Frontal cortex (tissue), 4 donors: ENCODE results near the gene FRMD3. TPM values are rescaled to one million over a fixed set of nuclear protein-coding genes. Genes with fewer than 3 reads are reported as not detected.
A peak's percentile ranks its signal among the peaks of the same experiment; 100 is the strongest.

Experiments used
- DNase-seq, 2 donors: peaks; one replicate each; pipeline ENCODE4 v3.0.0; 2012; ENCODE audit warnings: low spot score in 2 of 2
- FAIRE-seq: peaks from 2 replicates; lab custom pipeline; 2012; peaks lifted over from hg19 to GRCh38; lab: Jason Lieb, UNC
- total RNA-seq: library from RNA; depleted of rRNA; stranded (reverse); fragments of >200 nt; gene quantifications from one replicate; pipeline ENCODE4 v1.2.3, GENCODE V29; 2014
- donor health status: control.
- donor health status: control.
- donor health status: control.

Gene FRMD3
- total RNA-seq, 1 donor from 2014 or later = 43.6 TPM

- FAIRE-seq (no peak), DNase-seq (no peak)
Observed at GRCh38 chr9:83445703-83446265, 92.4 kb downstream of the FRMD3 start.

- DNase-seq (no peak), FAIRE-seq (no peak)
Observed at GRCh38 chr9:83444110-83444509, 94.1 kb downstream of the FRMD3 start.

- DNase-seq (no peak), FAIRE-seq (no peak)
Observed at GRCh38 chr9:83441390-83441789, 96.8 kb downstream of the FRMD3 start.

GRCh38 chr9:83440641-83441040 lies 97.6 kb downstream of the FRMD3 start:
- DNase-seq (no peak), FAIRE-seq (no peak)

DNA sequence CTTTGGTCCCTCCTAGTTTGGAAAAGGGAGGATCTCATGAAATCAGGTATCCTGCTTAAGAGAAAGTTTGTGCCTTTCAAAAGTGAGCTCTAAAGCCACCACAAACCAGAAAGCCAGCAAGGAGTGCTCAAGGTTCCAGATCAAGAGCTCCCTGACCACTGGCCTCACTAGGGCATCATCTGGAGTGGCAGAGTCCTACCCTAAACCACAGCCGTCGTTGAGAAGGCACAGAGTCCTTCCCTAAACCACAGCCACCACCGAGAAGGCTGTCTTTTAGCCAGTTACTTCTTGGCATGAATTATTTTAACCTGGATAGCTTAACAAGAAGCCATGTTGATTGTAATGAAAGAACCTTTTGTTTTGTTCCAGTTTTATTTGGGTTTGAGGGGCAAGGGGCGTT lies 102.9 kb downstream of the FRMD3 start:
- no peak for DNase-seq
- FAIRE-seq = no peak

GRCh38 chr9:83434254-83434653 lies 103.9 kb downstream of the FRMD3 start:
- DNase-seq (no peak), FAIRE-seq (no peak)

- FAIRE-seq (no peak), DNase-seq (no peak)
Observed at GRCh38 chr9:83433846-83434245, 104.4 kb downstream of the FRMD3 start.

DNA sequence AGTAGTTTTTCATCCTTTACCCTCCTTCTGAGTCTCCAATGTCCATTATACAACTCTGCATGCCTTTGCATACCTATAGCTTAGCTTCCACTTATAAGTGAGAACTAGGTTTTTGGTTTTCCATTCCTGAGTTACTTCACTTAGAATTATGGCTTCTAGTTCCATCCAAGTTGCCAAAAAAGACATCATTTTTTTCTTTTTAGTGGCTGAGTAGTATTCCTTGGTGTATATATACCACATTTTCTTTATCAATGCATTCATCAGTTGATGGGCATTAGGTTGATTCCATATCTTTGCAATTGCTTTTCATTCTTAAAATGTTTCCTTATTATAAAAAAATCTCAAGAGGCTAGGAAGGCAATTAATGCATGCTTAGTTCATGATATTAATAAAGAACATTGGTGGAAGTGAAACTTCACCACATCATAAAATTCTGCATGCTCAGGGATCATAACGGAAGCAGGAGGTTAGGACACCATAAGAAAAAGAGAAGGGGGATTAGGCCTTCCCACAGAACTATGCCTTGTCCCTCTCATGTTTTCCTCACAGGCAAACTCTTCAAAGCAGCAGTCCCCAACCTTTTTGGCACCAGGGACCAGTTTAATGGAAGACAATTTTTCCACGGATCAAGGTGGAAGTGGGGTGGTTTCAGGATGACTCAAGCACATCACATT lies 105.2 kb downstream of the FRMD3 start:
- DNase-seq (no peak), FAIRE-seq (no peak)

GRCh38 chr9:83432104-83432627 lies 106.0 kb downstream of the FRMD3 start:
- no peak for FAIRE-seq

DNA sequence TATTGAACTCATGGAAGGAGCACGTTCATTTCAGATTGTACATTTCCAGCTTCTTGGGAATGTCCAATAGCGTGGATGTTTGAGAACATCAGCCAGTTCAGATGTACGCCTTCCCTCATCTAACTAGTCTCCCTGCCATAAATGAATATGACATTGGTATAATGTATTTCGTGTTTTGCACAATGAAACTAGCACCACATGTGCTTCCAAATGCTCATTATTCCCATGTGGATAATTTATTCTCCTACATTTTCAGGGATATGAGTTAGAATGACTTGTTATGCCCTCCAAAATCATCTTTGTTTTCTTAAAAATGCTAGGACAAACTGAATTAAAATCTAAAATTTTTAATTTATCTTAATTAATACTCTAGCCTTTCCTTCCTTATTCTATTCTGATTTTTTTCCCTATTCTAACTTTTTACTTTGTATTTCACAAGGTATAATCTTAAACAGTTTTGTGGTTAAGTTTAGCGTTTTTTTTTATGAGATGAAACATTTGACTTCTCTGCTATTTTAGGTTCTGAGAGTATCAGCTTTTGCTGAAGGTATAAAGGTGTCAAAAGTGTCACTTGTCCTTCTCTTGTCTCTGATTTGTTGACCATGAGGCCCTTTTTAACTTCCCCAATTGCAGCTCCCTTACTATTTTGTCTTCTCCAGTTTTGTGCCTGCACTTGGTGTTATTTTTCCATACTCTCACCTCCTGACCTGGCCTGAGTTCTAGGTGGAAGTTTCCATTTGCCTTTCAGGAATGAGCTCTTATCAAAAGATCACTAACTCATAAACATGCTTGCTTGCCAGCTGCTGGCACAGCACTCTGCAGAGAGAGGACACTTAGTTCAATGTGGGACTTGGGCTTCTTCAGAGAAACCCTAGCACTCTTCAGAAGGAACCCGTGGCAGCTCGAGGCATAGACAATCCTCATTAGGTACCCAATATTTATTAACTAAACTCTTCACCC lies 106.8 kb downstream of the FRMD3 start:
- FAIRE-seq = no peak
- no peak for DNase-seq

More at GRCh38 chr9:83432104-83432627, 106.0 kb downstream of the FRMD3 start:
- peak; percentile 11 to 20 for DNase-seq

DNA sequence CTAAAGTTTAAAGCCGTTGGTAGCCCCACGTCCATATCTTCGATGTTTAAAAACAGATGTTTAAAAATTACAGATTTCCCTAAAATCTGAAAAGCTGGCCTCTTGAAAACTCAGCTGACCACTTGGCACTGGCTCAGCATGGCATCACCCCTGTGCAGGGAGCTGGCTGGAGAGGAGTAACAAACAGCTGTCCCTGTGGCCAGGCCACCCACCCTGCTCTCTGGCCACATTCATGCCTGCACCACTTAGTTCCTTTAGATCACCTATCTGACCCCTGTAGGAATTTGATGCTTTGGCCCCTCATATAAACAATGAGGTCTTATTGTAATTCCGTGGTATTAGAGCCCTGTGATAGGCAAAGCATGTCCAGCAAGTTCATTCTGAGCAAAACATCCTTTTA lies 107.5 kb downstream of the FRMD3 start:
- FAIRE-seq = no peak
- DNase-seq = no peak

DNA sequence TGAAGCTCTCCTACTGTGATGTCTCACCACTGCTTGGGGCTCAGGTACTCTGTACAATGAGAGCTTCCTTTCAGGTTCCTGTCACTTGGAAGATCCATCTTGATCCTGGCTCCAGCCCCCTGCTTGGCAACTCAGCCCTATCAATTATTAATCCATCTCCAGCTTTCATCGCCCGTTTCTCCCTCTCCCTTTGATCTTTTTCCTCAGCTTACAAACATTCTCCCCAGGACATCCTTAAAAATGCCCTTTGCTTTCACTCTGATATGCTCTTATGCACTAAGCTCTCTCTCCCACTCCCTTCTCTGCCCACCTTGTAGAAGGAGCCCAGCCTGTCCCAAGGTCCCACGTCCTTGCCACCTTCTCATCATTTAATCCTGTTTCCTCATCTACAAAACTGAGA lies 109.0 kb downstream of the FRMD3 start:
- DNase-seq = no peak
- FAIRE-seq = no peak

DNA sequence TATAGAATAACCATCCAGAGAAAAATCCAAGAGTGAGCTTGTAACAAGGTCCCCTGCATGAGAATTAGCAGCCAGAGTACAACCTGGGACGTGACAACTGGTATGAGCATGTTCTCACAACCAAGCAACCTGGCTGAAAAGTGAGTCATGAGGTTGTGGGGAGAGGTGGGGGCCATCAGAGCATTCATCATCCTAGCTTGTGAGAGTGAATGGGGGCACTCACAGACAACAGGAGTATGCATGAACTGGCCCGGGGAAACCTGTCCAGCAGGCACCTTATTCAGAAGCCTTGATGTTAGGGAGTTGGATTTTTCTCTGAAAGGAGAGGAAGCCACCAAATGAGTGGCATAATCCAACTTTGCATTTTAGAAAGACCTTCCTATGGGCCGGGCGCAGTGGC lies 113.0 kb downstream of the FRMD3 start:
- DNase-seq (no peak), FAIRE-seq (no peak)

DNA sequence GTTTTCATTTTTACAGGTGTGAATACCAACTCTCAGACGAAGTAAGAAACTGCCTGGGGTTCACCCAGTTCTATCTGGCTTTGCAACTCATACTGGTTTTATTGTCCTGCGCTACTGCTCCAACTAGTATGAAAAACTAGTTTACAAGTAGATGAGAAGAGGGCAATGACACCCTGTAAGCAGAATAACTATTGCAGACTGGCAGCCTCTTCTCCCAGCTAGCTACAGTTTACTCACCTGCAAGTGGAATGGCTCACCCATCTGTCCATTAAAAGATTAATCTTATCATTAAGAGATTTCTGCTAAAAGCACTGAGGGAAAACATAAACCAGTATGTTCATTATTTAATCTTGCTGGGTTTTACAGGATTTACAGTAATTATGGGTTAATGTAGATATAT lies 113.4 kb downstream of the FRMD3 start:
- DNase-seq (no peak), FAIRE-seq (no peak)

DNA sequence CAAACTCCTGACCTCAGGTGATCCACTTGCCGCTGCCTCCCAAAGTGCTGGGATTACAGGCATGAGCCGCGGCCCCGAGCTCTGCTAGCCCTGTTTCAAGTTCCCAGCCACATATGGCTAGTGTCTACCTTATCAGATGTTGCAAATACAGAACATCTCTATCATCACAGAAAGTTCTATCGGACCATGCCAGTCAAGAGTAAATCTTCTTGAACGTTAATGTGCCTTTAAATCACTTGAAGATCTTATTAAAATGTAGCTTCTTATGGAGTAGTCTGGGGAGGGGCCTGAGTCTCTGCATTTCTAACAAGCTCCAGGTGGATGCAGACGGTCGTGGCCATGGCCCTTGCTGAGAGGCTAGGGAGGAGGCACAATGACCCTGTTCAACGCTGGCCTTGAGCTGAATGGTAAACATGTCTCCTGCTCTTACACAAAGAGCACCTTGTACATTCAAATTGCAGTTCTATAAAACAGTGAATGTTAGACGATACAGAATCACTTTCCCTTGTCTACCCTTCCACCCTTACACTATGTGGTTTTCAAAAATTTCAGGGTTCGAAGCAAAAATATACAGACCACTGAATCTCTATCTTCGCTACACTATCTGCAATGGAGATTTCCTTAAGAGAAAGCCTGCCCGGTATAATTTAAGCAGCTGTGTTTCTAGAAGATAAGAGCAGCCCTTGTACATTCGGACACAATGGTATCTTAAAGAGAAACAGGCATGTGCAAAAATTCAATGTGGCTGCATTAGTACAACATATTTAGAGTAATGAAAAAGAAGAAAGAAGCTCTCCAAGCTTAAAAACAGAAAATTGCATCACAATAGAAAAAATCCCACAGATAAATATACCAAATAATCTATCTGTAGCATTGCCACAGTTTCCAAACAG lies 114.1 kb downstream of the FRMD3 start:
- no peak for FAIRE-seq
- DNase-seq = no peak

DNA sequence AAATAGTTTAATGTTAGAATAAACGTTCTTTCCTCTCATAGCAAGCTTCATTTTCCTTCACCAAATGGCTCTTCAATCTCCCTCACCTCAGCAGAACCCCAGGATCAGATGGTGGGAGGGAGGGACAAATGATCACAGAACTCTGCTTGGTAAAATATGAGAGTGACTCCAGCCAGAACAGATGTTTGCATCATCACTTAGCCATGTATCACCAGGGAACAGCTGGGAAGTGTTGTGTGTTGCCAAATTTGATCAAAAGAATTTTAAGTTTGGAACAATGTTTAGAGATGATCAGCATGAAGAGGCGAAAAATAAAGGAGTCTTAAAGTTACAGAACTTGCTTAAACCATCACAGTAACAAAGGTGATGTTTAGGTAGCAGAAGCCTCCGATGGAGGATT lies 115.7 kb downstream of the FRMD3 start:
- DNase-seq (no peak), FAIRE-seq (no peak)

- FAIRE-seq (no peak), DNase-seq (no peak)
Observed at GRCh38 chr9:83420486-83420885, 117.7 kb downstream of the FRMD3 start.

GRCh38 chr9:83419961-83420360 lies 118.2 kb downstream of the FRMD3 start:
- DNase-seq = no peak
- FAIRE-seq = no peak

DNA sequence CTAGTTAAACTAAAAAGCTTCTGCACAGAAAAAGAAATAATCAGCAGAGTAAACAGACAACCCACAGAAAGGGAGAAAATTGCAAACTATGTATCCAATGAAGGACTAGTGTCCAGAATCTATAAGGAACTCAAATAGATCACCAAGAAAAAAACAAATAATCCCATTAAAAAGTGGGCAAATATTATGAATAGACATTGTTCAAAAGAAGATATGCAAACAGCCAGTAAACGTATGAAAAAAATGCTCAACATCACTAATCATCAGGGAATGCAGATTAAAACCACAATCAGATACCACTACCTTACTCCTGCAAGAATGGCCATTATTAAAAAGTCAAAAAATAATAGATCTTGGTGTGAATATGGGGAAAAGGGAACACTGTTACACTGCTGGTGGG lies 119.9 kb downstream of the FRMD3 start:
- FAIRE-seq (no peak), DNase-seq (no peak)

DNA sequence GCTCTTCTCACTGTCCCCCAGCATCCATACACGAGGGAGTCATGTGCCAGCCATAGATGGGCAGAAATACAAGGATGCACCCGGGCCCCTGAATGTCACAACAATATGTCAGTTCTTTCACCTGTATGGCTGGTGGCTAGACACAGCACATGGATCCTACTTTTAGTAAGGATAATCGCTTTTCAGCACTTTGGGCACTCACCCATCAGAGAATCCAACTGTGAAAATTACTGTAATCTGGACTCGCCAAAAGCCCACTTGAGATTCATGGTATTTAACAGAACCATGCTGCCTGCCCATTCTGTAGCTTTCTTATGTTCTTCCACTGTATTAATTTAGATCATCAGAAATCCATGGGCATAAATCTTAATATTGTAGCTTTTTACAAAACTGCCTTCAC lies 124.8 kb downstream of the FRMD3 start:
- no peak for FAIRE-seq
- DNase-seq = no peak
